ENCODE measurements around the gene TXNL4A.

The TXNL4A gene

GRCh38 chr18:79975985-79976680 is 12.2 kb downstream of the TXNL4A start:
- ATAC-seq (ENCODE audit: insufficient read depth, low read depth) (no peak), DNase-seq (no peak)
- no peaks in the 10 kb centered on the region for H3K27me3 ChIP-seq (ENCODE audit: insufficient read depth, low read length, poor library complexity)
- H3K27ac ChIP-seq (ENCODE audit: low read length), result no peak overlapping the region
- H3K4me2 ChIP-seq (ENCODE audit: insufficient read depth, low read length), result no peak overlapping the region
- no peak overlapping the region for H3K9ac ChIP-seq (ENCODE audit: low read depth, low read length)
- TF ChIP-seq CTCF (IDR thresholded peaks at IDR 0.05; ENCODE audit: borderline replicate concordance, extremely low read depth, low read length, poor library complexity, severe bottlenecking) (no peak), EZH2 (IDR thresholded peaks at IDR 0.05; ENCODE audit: borderline replicate concordance, low read depth, low read length, severe bottlenecking) (no peak)
- H3K9me3 ChIP-seq (ENCODE audit: insufficient read depth, low read length, severe bottlenecking), result no peaks in the 10 kb centered on the region
- H2AFZ ChIP-seq (ENCODE audit: low read depth, low read length), result no peak overlapping the region
- H3K4me3 ChIP-seq (ENCODE audit: low read depth in 1 of 2, low read length in 2 of 2), result no peak overlapping the region
- H3K36me3 ChIP-seq (ENCODE audit: insufficient read depth, low read length), result peaks cover 84% of the 10 kb centered on the region
- H3K79me2 ChIP-seq (ENCODE audit: insufficient read depth, low read length), result peaks cover 96% of the 10 kb centered on the region
- no peaks in the 10 kb centered on the region; the same call in 1 of the 2 replicates for H3K4me1 ChIP-seq (ENCODE audit: insufficient read depth, low read length)
- H4K20me1 ChIP-seq (ENCODE audit: insufficient read depth, low read length), result peaks cover 93% of the 10 kb centered on the region

- H4K20me1 ChIP-seq (ENCODE audit: insufficient read depth, low read length), result peaks cover 91% of the 10 kb centered on the region
- TF ChIP-seq CTCF (IDR thresholded peaks at IDR 0.05; ENCODE audit: borderline replicate concordance, extremely low read depth, low read length, poor library complexity, severe bottlenecking) (no peak), EZH2 (IDR thresholded peaks at IDR 0.05; ENCODE audit: borderline replicate concordance, low read depth, low read length, severe bottlenecking) (no peak)
- no peak overlapping the region for H3K9ac ChIP-seq (ENCODE audit: low read depth, low read length)
- H3K36me3 ChIP-seq (ENCODE audit: insufficient read depth, low read length), result peaks cover 95% of the 10 kb centered on the region
- H3K27ac ChIP-seq (ENCODE audit: low read length), result no peak overlapping the region
- H3K4me3 ChIP-seq (ENCODE audit: low read depth in 1 of 2, low read length in 2 of 2), result no peak overlapping the region
- H3K27me3 ChIP-seq (ENCODE audit: insufficient read depth, low read length, poor library complexity), result no peaks in the 10 kb centered on the region
- no peak overlapping the region for H3K4me2 ChIP-seq (ENCODE audit: insufficient read depth, low read length)
- DNase-seq (no peak), ATAC-seq (ENCODE audit: insufficient read depth, low read depth) (no peak)
- H3K79me2 ChIP-seq (ENCODE audit: insufficient read depth, low read length), result peaks cover 90% of the 10 kb centered on the region
- no peaks in the 10 kb centered on the region for H3K9me3 ChIP-seq (ENCODE audit: insufficient read depth, low read length, severe bottlenecking)
- H2AFZ ChIP-seq (ENCODE audit: low read depth, low read length), result no peak overlapping the region
- H3K4me1 ChIP-seq (ENCODE audit: insufficient read depth, low read length), result no peaks in the 10 kb centered on the region
Observed at GRCh38 chr18:79975043-79975442, 13.3 kb downstream of the TXNL4A start.

- Histone ChIP-seq H3K4me3 (ENCODE audit: low read depth in 1 of 2, low read length in 2 of 2) (no peak overlapping the region), H3K36me3 (ENCODE audit: insufficient read depth, low read length) (peaks cover 94% of the 10 kb centered on the region), H3K4me2 (ENCODE audit: insufficient read depth, low read length) (no peak overlapping the region), H3K9ac (ENCODE audit: low read depth, low read length) (no peak overlapping the region), H3K4me1 (ENCODE audit: insufficient read depth, low read length) (no peaks in the 10 kb centered on the region), H4K20me1 (ENCODE audit: insufficient read depth, low read length) (peaks cover 85% of the 10 kb centered on the region), H3K79me2 (ENCODE audit: insufficient read depth, low read length) (peaks cover 81% of the 10 kb centered on the region), H3K27me3 (ENCODE audit: insufficient read depth, low read length, poor library complexity) (no peaks in the 10 kb centered on the region), H3K27ac (ENCODE audit: low read length) (no peak overlapping the region), H3K9me3 (ENCODE audit: insufficient read depth, low read length, severe bottlenecking) (no peaks in the 10 kb centered on the region), H2AFZ (ENCODE audit: low read depth, low read length) (no peak overlapping the region)
- TF ChIP-seq EZH2 (IDR thresholded peaks at IDR 0.05; ENCODE audit: borderline replicate concordance, low read depth, low read length, severe bottlenecking) (no peak), CTCF (IDR thresholded peaks at IDR 0.05; ENCODE audit: borderline replicate concordance, extremely low read depth, low read length, poor library complexity, severe bottlenecking) (no peak)
- DNase-seq, result no peak
- no peak for ATAC-seq (ENCODE audit: insufficient read depth, low read depth)
Observed at GRCh38 chr18:79974025-79974654, 14.2 kb downstream of the TXNL4A start.

All from DND-41 (cell line).